CD4-positive, CD25-positive, alpha-beta regulatory T cell (primary cell): ENCODE results near the gene CACNA2D3. TPM values are rescaled to one million over a fixed set of nuclear protein-coding genes. Genes with fewer than 3 reads are reported as not detected.

Experiments used
- ATAC-seq, 2 donors: fragments of 150-1000 bp; cut with Tn5 transposase; one replicate each; pipeline ENCODE4 v1.10.0; 2021; ENCODE audit warnings: low read depth in 2 of 2, moderate number of reproducible peaks in 2 of 2, moderate library complexity in 1 of 2
- DNase-seq, 3 donors: peaks; one replicate each; pipeline versions ENCODE4 v3.0.0 to v3.0.0-alpha.2; 2012 to 2022; ENCODE audit warnings: mixed read lengths in 1 of 3
- H3K27ac ChIP-seq: one replicate; pipeline ENCODE4 v1.7.0; 2013; ENCODE audit warnings: mild to moderate bottlenecking, low read length; ENCODE audit not compliant: insufficient read depth, poor library complexity, severe bottlenecking
- H3K27me3 ChIP-seq: one replicate; pipeline ENCODE4 v1.7.0; 2013; ENCODE audit warnings: low read length; ENCODE audit not compliant: control insufficient read depth, insufficient read depth
- H3K36me3 ChIP-seq: one replicate; pipeline ENCODE4 v1.7.0; 2013; ENCODE audit warnings: mild to moderate bottlenecking, low read length, moderate library complexity; ENCODE audit not compliant: control insufficient read depth, insufficient read depth
- H3K4me1 ChIP-seq: 2 replicates; pipeline ENCODE4 v1.7.0; 2013; ENCODE audit warnings: mild to moderate bottlenecking, low read length; ENCODE audit not compliant: insufficient read depth, control insufficient read depth, poor library complexity, severe bottlenecking
- H3K4me3 ChIP-seq: one replicate; pipeline ENCODE4 v1.7.0; 2013; ENCODE audit warnings: low read depth, mild to moderate bottlenecking, low read length, moderate library complexity
- H3K9me3 ChIP-seq, 2 experiments: 1 replicate in 1 of 2; 2 replicates in 1 of 2; pipeline ENCODE4 v1.7.0; 2013; ENCODE audit warnings: low read length in 2 of 2, mild to moderate bottlenecking in 1 of 2, moderate library complexity in 1 of 2; ENCODE audit not compliant: control insufficient read depth in 2 of 2
- H3K27ac Mint-ChIP-seq, 3 donors: one replicate each; pipeline ENCODE4 v1.8.0; 2020 to 2022; ENCODE audit warnings: mild to moderate bottlenecking in 3 of 3, mixed read lengths in 3 of 3, moderate library complexity in 2 of 3
- H3K27me3 Mint-ChIP-seq: one replicate; pipeline ENCODE4 v1.8.0; 2022; ENCODE audit warnings: mild to moderate bottlenecking, mixed read lengths
- H3K36me3 Mint-ChIP-seq: one replicate; pipeline ENCODE4 v1.8.0; 2020; ENCODE audit warnings: mixed read lengths
- H3K4me1 Mint-ChIP-seq, 4 donors: one replicate each; pipeline ENCODE4 v1.8.0; 2020 to 2022; ENCODE audit warnings: mixed read lengths in 4 of 4, mild to moderate bottlenecking in 1 of 4
- H3K4me3 Mint-ChIP-seq, 4 donors: one replicate each; pipeline ENCODE4 v1.8.0; 2020 to 2022; ENCODE audit warnings: mild to moderate bottlenecking in 4 of 4, mixed read lengths in 4 of 4, moderate library complexity in 3 of 4
- H3K9me3 Mint-ChIP-seq, 7 donors: one replicate each; pipeline ENCODE4 v1.8.0; 2020 to 2022; ENCODE audit warnings: mixed read lengths in 7 of 7, mild to moderate bottlenecking in 3 of 7, moderate library complexity in 2 of 7
- polyA plus RNA-seq, 4 donors: library from polyadenylated mRNA; unstranded; fragments of 300-500 nt; fragmentation: Illumina TruSeq; gene quantifications; one replicate each; pipeline ENCODE4 v1.2.3, GENCODE V29; 2021
- total RNA-seq: library from RNA; stranded (reverse); gene quantifications from one replicate; pipeline ENCODE4 v1.2.3, GENCODE V29; 2022

Gene CACNA2D3
- total and polyA plus RNA-seq, 5 donors from 2014 or later: not detected

DNA sequence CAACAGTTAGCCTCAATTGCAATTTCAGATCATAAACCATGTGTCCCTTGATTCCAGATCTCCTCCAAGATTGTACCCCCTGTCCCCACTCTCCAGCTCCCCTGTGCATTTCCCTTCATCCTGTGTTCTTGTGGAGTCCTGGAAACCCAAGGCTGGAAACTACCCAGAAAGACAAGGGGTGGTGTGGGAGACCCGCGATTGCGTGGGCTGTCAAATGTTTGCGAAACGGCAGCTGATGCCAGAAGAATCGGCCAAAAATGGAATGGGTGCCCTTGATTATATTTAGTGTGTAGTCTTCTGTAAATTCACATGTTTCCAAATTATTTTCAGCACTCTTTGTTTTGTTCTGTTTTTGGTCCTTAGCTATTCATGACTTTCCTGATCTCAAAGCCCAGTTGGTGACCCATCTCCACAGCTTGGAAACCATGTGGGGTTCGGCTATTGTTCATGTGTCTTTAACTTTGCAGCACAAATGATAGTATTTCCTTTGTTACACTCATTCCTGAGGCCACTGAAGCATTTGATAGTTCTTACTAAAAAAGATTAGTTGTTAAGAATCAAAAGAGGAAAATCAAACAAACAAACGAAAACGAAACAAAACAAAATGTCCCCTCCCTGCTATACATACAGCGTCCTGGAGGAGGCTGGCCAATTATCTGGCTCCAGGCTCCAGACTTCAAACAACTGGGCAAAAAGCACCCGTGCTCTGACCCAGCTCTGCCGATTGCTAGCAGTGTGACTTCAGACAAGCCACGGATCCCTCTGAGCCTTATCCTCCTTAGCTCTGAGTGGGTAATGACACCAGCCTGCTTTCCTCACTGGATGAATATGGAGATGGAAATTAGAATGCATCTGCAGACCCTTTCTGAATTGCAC lies 120.9 kb downstream of the CACNA2D3 start:
- Mint-ChIP-seq H3K4me3 (no peak overlapping the region), H3K27me3 (no peaks in the 10 kb centered on the region), H3K36me3 (no peaks in the 10 kb centered on the region), H3K27ac (no peak overlapping the region), H3K9me3 (peaks cover 0 to 5% (median 0%) of the 10 kb centered on the region in 7 donors), H3K4me1 (no peaks in the 10 kb centered on the region)
- Histone ChIP-seq H3K4me1 (no peaks in the 10 kb centered on the region), H3K36me3 (no peaks in the 10 kb centered on the region), H3K4me3 (no peak overlapping the region), H3K27me3 (no peaks in the 10 kb centered on the region), H3K9me3 (no peaks in the 10 kb centered on the region), H3K27ac (no peak overlapping the region)
- ATAC-seq (no peak), DNase-seq (no peak)

DNA sequence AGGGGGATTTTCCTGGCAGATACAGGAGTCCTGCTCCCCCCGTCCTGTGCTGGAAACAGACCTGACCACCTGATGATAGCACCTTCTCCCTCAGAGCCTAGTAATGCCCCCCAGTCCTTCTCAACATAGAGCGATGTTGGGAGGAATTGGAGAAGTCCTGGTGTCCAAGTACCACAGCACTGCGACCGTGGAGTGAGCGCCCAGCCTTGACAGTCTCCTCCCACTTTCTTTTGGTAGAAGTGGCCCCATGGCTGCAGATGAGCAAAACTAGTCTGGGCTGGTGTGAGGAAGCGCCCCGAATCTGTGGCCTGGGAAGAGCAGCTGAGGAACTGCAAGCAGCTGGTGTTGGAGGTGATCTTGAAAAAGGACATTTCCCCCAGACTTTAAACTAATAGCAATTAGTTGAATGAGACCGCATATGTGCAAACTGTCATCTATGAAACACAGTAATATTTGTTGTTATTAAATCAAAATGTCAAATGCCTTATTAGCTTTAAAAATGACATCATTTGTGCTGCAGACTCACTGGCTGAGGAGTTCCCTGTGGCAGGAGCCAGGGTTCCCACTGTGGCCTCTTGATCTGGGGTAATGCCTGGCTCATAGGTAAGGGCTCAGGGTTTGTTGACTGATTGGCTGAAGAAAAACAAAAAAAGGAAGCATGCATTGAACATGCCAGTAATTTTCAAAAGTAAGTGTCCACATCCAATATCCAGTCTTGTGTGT lies 121.8 kb downstream of the CACNA2D3 start:
- no peaks in the 10 kb centered on the region for H3K4me1 Mint-ChIP-seq
- DNase-seq: no peak
- Histone ChIP-seq H3K36me3 (no peaks in the 10 kb centered on the region), H3K4me3 (no peak overlapping the region), H3K27me3 (no peaks in the 10 kb centered on the region), H3K27ac (no peak overlapping the region), H3K4me1 (no peaks in the 10 kb centered on the region), H3K9me3 (peaks cover 0 to 2% of the 10 kb centered on the region in 2 experiments)
- H3K9me3 Mint-ChIP-seq: peaks cover 0 to 5% (median 3%) of the 10 kb centered on the region in 7 donors
- no peak overlapping the region for H3K27ac Mint-ChIP-seq
- ATAC-seq: no peak
- H3K36me3 Mint-ChIP-seq: no peaks in the 10 kb centered on the region
- no peaks in the 10 kb centered on the region for H3K27me3 Mint-ChIP-seq
- no peak overlapping the region for H3K4me3 Mint-ChIP-seq

DNA sequence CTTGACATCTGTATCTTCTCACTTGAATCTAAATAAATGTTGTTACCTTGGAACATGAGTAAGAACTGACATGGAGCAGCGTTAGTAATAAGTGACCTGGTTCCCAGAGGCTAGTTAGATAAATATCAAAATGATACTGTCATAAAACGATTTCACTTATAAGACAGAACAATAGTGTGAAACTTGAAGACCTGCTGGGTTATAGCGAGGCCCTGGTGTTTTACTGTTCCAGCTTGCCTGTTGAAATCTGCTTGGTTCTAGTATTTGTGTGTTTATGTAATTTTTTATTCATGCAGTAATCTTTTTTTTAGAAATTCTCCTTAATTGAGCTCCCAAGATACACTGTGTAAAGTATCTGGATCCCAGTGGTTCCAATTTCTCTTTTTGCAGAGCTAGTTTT lies 129.4 kb downstream of the CACNA2D3 start:
- Mint-ChIP-seq H3K9me3 (peaks cover 0 to 4% (median 2%) of the 10 kb centered on the region in 7 donors), H3K27me3 (no peaks in the 10 kb centered on the region), H3K36me3 (no peaks in the 10 kb centered on the region), H3K4me1 (no peaks in the 10 kb centered on the region), H3K4me3 (no peak overlapping the region), H3K27ac (no peak overlapping the region)
- Histone ChIP-seq H3K4me1 (no peaks in the 10 kb centered on the region), H3K27me3 (no peaks in the 10 kb centered on the region), H3K27ac (no peak overlapping the region), H3K4me3 (no peak overlapping the region), H3K9me3 (peaks cover 0 to 2% of the 10 kb centered on the region in 2 experiments), H3K36me3 (no peaks in the 10 kb centered on the region)
- no peak for DNase-seq
- no peak for ATAC-seq

DNA sequence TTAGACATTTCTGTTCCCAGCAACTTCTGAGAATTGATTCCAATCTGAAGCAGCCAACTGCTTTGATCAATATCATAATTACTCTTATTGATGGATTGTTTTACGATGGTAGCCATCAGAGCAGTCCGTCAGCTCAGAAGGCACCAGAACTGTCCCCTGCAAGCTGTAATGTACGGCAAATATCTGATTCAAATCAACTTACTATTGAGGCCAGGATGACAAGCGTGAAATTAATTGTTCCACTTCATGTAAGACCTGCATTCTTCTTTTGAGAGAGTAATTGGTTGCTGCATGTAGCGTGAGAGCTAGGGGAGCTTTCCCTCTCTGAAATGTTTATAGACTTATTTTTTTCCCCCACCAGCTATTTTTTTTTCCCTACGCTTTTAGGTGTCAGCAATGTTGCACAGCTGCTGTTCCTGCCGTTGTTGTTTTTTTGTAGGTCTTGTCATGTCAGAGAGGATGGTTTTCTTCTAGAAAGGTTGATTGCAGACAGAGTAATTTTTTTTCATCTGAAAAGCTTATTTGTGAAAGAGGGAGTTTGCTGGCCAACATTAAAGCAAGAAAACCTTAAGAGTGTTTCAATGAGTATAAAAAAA lies 134.9 kb downstream of the CACNA2D3 start:
- Mint-ChIP-seq H3K9me3 (peaks cover 0 to 3% (median 0%) of the 10 kb centered on the region in 7 donors), H3K27ac (no peak overlapping the region), H3K27me3 (peaks cover 5% of the 10 kb centered on the region), H3K36me3 (no peaks in the 10 kb centered on the region), H3K4me1 (no peaks in the 10 kb centered on the region), H3K4me3 (no peak overlapping the region)
- Histone ChIP-seq H3K4me3 (no peak overlapping the region), H3K9me3 (no peaks in the 10 kb centered on the region), H3K27me3 (no peaks in the 10 kb centered on the region), H3K4me1 (no peaks in the 10 kb centered on the region), H3K36me3 (no peaks in the 10 kb centered on the region), H3K27ac (no peak overlapping the region)
- ATAC-seq (no peak), DNase-seq (no peak)

DNA sequence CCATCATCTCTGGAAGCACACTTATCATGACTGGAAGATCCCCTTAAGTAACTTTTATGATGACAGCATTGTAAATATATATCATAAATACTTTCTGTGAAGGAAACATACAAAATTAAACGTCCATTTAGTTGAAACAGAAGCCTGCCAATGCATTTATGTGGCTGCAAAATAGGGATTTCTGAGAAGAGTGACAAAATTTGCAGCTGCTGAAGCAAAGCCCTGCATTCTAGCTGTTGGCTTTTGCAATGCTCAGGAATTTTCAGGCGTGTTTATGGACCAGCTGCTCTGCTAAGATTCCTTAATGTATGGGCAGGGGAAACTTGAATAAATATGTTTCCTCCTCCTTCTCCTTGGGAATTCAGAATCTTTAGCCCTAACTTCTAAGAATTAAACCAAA lies 137.3 kb downstream of the CACNA2D3 start:
- Histone ChIP-seq H3K4me1 (no peaks in the 10 kb centered on the region), H3K9me3 (no peaks in the 10 kb centered on the region), H3K4me3 (no peak overlapping the region), H3K27me3 (no peaks in the 10 kb centered on the region), H3K36me3 (no peaks in the 10 kb centered on the region), H3K27ac (no peak overlapping the region)
- H3K9me3 Mint-ChIP-seq: peaks cover 0 to 4% (median 0%) of the 10 kb centered on the region in 7 donors
- peaks cover 5% of the 10 kb centered on the region for H3K27me3 Mint-ChIP-seq
- no peaks in the 10 kb centered on the region for H3K36me3 Mint-ChIP-seq
- no peak for ATAC-seq
- no peaks in the 10 kb centered on the region for H3K4me1 Mint-ChIP-seq
- no peak for DNase-seq
- H3K27ac Mint-ChIP-seq: no peak overlapping the region
- no peak overlapping the region for H3K4me3 Mint-ChIP-seq

DNA sequence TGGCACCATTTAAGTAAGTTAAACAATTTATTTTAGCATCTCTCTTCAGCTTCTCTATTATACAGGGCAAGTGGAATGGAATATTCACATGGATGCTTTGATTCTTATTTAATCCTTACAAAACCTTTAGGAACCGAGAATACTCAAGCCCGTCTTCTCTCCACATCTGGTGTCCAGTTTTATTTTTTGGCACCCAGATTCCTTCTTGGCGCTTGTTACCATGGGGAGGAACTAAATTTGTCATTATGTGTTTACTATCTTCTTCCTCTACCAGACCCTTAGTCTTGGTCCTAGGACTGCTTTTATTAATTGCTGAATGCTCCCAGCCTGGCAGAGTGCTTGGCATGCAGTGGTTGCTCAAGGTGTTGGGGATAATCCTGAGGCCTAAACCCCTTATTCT lies 138.8 kb downstream of the CACNA2D3 start:
- Mint-ChIP-seq H3K36me3 (no peaks in the 10 kb centered on the region), H3K27me3 (peaks cover 5% of the 10 kb centered on the region), H3K4me1 (no peaks in the 10 kb centered on the region), H3K9me3 (peaks cover 0 to 4% (median 0%) of the 10 kb centered on the region in 7 donors), H3K27ac (no peak overlapping the region), H3K4me3 (no peak overlapping the region)
- no peak for DNase-seq
- no peak for ATAC-seq
- Histone ChIP-seq H3K27ac (no peak overlapping the region), H3K4me3 (no peak overlapping the region), H3K36me3 (no peaks in the 10 kb centered on the region), H3K4me1 (no peaks in the 10 kb centered on the region), H3K9me3 (no peaks in the 10 kb centered on the region), H3K27me3 (no peaks in the 10 kb centered on the region)

DNA sequence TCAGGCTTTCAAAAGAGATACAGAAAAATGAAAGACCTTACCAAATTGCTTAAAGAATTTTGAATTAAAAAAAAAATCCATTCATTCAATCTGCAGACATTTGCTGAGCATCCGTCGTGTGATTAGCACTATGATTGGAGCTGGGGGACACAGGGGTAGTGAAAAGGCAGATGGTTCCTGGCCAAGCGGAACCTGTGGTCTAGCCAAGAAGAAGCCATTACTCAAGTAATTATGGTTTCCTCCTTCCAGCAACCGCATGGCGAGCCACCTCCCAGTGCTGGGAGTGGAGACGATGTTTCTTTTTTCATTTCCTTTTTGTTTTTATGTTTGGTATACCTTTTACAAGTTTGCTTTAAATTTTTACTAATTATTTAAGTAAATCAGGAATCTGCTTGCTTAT lies 140.2 kb downstream of the CACNA2D3 start:
- DNase-seq (no peak), ATAC-seq (no peak)
- H3K27me3 ChIP-seq: no peaks in the 10 kb centered on the region
- no peaks in the 10 kb centered on the region for H3K4me1 ChIP-seq
- no peak overlapping the region for H3K27ac Mint-ChIP-seq
- no peak overlapping the region for H3K27ac ChIP-seq
- no peaks in the 10 kb centered on the region for H3K9me3 ChIP-seq
- H3K36me3 Mint-ChIP-seq: no peaks in the 10 kb centered on the region
- no peak overlapping the region for H3K4me3 Mint-ChIP-seq
- H3K36me3 ChIP-seq: no peaks in the 10 kb centered on the region
- peaks cover 0 to 4% (median 0%) of the 10 kb centered on the region in 7 donors for H3K9me3 Mint-ChIP-seq
- peaks cover 5% of the 10 kb centered on the region for H3K27me3 Mint-ChIP-seq
- H3K4me1 Mint-ChIP-seq: no peaks in the 10 kb centered on the region
- no peak overlapping the region for H3K4me3 ChIP-seq
